ENCODE results near the gene ENC1.
A peak's percentile ranks its signal among the peaks of the same experiment; 100 is the strongest.

Gene ENC1

GRCh38 chr5:74673011-74673790 is 32.7 kb upstream of the ENC1 start:
- peak; percentile 63 for DNase-seq (ENCODE audit: low read depth)
- H3K4me3 ChIP-seq (ENCODE audit: low read length) = peak overlapping the region; percentile 31
- TF ChIP-seq CTCF (conservative IDR thresholded peaks at IDR 0.05; ENCODE audit: low read length) = peak; percentile 58

- no peak overlapping the region for H3K4me3 ChIP-seq (ENCODE audit: low read length)
- TF ChIP-seq CTCF (conservative IDR thresholded peaks at IDR 0.05; ENCODE audit: low read length) = no peak
- DNase-seq (ENCODE audit: low read depth) = no peak
Measured at GRCh38 chr5:74672215-74672877, 31.8 kb upstream of the ENC1 start.

GRCh38 chr5:74670396-74671038 is 30.0 kb upstream of the ENC1 start:
- DNase-seq (ENCODE audit: low read depth) = no peak
- H3K4me3 ChIP-seq (ENCODE audit: low read length) = no peak overlapping the region
- TF ChIP-seq CTCF (conservative IDR thresholded peaks at IDR 0.05; ENCODE audit: low read length) = no peak

- no peak for TF ChIP-seq CTCF (conservative IDR thresholded peaks at IDR 0.05; ENCODE audit: low read length)
- no peak for DNase-seq (ENCODE audit: low read depth)
Measured at GRCh38 chr5:74669821-74670220, 29.3 kb upstream of the ENC1 start.

GRCh38 chr5:74667396-74667795 is 26.9 kb upstream of the ENC1 start:
- H3K4me3 ChIP-seq (ENCODE audit: low read length) = no peak overlapping the region
- TF ChIP-seq CTCF (conservative IDR thresholded peaks at IDR 0.05; ENCODE audit: low read length) = no peak
- peak; percentile 47 for DNase-seq (ENCODE audit: low read depth)

More at GRCh38 chr5:74669821-74670220, 29.3 kb upstream of the ENC1 start:
- no peak overlapping the region for H3K4me3 ChIP-seq (ENCODE audit: low read length)

GRCh38 chr5:74665816-74666215 is 25.3 kb upstream of the ENC1 start:
- DNase-seq (ENCODE audit: low read depth) = no peak
- TF ChIP-seq CTCF (conservative IDR thresholded peaks at IDR 0.05; ENCODE audit: low read length) = no peak
- H3K4me3 ChIP-seq (ENCODE audit: low read length) = no peak overlapping the region

Measured in AG10803 (cell line).